SIG-M5 treated with dmso at 0.1 percent for 504 hours (cell line): ENCODE results near the gene KPNB1.

Experiments used
- DNase-seq: peaks from one replicate; lab custom pipeline; 2025; ENCODE audit not compliant: unreplicated experiment; lab: John Stamatoyannopoulos, UW

The KPNB1 gene

DNA sequence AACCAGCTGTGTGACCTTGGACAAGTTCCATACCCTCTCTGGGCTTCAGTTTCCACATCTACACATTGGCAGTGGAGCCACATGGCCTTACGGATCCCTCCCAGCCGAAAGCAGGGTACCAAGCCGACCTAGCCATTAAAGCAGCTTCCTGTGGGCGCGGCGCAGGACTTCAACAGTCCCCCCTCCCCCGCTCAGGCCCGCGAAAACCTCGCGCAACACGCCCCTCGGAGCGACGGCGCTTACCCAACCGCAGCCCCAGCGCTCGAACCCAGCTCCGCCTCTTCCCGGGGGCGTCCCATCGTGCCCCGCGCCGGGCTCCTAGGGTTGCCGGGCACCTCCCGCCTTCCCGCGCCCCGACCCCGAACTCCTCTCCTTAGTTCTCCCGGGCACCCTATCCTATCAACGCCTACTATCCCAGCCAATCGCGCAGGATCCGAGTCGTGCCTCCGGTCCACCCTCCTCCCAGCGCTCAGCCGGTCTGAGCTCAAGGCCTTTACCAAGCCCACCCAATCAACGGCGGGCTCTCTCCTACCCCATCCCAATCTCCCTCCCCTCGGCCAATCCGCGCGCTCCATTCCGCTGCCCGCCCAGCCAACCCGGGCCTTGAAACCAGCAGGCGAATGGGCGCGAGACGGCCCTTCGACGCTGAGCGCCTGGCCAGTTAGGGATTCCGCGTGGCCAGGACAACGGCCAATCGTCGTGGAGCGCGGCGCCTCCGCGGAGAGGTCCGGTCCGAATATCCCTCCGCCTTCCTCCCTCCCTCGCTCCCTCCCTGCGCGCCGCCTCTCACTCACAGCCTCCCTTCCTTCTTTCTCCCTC is at the start of gene KPNB1:
KPNB1 (plus strand) TSS at position 767 of the 819 bp plus-strand sequence. CDS start 326 bp downstream, outside the sequence.
- peak; percentile 99 for DNase-seq

DNA sequence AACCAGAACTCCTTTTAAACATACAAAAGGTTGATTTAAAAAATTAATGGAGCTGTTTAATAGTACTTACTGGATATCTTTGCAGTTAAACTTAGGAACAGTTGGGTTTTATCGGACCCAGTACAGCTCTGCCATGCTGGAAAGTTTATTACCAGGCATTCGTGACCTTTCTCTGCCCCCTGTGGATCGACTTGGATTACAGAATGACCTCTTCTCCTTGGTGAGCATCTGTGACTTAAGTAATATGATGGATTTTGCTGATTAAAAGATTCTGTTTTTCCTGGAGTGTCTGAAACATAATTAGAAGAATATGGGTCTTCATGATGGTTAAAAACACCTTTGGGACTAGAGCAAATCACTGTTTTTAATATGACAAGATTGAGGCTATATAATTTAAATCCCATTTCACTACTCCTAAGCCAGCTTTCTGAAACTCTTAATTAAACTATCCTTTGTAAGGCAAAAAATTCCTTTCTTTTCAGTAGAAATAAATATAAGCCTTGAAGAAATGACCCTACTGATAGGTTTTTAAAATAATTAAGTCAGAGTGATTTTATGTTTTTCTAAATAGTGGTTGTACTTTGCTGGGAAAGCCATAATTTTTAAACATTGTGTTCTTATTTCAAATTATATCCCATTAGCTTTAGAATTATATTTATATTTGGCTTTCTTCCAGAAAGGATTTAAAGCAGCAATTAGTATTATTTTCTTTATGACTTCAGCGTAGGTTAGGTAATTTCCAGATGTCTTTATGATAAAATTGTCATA is 45.7 kb upstream of the KPNB1 start:
- no peak for DNase-seq

- DNase-seq: no peak
Observed at GRCh38 chr17:47604598-47604927, 45.2 kb upstream of the KPNB1 start.

DNA sequence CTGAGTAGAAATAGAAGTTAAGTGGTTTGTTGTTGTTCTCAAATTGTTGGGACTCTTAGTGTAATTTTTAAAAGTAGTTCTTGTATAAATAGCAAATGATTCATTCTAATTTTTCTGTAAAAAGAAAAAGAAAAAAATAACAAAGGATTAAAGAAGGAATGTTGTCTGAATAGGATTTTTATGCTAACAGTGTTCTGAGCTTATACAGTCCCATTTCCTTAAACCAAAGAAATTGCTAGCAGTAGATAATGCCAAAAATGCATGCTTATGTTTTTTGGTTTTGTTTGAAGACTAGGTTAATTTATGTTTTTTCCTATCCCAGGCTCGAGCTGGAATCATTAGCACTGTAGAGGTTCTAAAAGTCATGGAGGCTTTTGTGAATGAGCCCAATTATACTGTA is 44.7 kb upstream of the KPNB1 start:
- no peak for DNase-seq

DNA sequence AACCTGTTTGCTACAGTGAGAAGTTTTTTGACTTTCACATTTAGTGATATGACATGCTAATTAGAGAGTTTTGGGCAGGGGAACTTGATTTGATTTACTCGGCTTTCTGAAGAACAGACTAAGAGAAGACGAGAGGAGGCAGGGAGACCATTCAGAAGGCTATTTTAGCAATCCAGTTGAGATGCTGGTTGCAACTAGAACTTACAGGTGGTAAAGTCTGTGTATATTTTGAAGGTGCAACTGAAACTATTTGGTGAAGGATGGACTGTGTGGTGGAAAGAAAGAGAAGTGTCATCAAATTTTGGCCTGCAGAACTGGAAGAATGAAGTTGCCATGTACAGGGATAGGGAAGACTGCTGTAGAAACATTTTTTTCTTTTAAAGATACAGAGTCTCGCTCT is 42.2 kb upstream of the KPNB1 start:
- no peak for DNase-seq

DNA sequence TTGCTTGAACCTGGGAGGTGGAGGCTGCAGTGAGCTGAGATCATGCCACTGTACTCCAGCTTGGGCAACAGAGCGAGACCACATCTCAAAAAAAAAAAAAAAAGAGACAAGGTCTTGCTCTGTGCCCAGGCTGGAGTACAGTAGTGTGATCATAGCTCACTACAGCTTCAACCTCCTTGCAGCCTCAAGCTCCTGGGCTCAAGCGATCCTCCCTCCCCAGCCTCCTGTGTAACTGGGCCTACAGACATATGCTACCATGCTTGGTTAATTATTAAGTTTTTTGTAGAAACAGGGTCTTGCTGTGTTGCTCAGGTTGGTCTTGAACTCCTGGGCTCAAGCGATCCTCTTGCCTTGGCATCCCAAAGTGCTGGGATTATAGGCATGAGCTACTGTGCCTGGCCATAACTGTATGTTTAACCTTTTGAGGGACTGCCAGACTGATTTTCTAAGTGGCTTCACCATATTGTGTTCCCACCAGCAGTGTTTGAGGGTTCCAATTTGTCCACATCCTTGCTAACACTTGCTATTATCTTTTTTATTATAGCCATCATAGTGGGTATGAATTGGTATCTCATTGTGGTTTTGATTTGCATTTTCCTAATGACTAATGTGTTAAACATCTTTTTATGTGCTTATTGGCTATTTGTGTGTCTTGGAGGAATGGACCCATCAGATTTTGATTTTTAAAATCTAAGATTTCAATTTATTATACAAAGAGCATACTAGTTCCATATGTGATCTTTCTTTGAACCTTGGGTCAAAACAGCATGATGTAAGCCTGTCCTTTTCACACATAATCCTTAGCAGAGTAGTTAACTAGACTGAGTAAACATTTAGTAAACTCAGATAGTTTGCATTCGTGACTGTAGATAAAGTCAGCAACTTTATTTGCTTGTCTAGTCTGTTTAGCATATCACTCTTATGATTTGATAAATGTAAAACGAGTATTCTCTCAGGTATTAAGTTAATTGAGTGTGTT is 38.1 kb upstream of the KPNB1 start:
- no peak for DNase-seq

GRCh38 chr17:47615766-47616424 is 33.8 kb upstream of the KPNB1 start:
- peak; percentile 48 for DNase-seq

DNA sequence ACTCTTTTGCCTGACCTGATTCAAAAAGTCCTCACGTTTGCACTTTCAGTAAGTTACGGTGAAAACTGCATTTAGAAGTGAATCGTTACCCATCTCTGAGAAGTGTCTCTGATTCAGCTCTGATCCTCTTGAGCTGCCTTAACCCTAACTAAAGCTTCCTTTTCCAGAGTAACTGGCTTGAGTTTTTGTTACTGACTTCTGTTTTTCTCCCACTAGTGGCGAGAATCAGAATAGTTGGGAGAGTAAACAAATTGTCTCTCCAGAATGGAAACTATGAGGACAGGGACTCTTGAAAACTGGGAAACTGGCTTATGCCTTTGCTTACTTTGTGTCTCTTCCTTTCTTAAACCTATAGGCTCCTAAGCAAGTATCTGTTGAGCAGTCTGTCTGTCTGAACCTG is 31.3 kb upstream of the KPNB1 start:
- peak; percentile 38 for DNase-seq

DNA sequence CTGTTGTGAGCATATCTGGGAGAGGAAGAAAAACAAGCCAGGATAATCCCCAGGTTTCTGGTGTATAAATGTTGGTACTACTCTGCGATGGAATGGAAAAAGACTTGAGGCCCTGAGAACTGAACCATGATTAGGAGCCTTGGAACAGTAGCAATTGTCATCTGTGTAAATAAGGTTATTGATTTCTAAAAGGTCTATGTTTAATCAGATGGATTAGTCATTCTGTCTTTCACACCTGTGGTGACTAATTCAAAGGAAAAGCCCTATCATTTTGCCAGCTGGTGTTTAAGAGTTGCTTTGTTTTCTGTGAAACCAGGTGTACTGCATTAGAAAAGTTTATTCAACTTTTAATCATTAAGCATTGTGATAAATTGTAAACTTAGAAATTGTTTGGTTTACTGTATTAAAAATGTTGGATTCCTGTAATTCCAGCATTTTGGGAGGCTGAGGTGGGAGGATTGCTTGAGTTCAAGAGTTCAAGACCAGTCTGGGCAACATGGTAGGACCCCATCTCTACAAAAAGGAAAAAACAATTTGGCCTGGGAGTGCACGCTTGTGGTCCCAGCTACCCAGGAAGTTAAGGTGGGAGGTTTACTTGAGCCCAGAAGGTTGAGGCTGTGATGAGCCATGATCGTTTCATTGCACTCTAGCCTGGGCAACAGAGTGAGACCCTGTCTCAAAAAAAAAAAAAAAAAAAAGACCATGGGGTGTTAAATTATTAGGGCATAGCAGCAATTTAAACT is 29.0 kb upstream of the KPNB1 start:
- no peak for DNase-seq

DNA sequence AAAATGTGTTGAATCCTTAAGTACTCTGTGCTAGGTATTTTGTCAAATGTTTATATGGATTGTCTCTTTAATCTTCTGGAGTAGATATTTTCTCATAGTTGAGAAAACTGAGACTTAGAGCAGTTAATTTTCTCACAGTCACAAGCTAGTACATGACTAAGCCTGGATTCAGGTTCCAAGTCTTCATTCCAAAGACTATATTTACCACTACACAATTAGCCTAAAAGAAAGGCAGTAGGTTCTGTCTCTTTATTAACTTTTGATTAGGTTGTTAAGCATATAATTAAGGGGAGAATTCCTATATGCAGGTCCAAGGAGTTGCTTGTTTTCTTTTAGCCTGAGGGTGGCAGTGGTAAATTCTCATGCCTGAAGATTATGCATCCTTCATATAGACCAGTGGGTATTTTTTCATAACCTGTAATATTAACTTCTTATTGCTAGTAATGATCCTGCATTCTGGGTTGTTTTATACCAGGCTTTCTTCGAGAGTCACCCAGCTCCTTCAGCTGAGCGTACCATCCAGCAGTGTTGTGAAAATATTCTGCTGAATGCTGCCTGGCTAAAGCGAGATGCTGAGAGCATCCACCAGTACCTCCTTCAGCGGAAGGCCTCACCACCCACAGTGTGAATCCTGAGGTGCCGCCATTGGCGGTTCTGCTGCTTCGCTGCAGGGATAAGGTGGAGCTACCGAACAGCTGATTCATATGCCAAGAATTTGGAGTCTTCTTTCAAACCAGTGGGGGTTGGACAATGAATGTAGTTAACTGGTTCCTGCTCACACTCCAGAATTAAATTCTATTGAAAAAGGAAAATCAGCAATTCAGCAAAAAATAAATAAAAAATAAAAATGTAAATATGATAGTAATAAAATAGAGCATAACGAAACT is 28.2 kb upstream of the KPNB1 start:
- peak; percentile 15 for DNase-seq

GRCh38 chr17:47622180-47622549 is 27.6 kb upstream of the KPNB1 start:
- no peak for DNase-seq

- no peak for DNase-seq
Observed at GRCh38 chr17:47624727-47625068, 25.0 kb upstream of the KPNB1 start.

DNA sequence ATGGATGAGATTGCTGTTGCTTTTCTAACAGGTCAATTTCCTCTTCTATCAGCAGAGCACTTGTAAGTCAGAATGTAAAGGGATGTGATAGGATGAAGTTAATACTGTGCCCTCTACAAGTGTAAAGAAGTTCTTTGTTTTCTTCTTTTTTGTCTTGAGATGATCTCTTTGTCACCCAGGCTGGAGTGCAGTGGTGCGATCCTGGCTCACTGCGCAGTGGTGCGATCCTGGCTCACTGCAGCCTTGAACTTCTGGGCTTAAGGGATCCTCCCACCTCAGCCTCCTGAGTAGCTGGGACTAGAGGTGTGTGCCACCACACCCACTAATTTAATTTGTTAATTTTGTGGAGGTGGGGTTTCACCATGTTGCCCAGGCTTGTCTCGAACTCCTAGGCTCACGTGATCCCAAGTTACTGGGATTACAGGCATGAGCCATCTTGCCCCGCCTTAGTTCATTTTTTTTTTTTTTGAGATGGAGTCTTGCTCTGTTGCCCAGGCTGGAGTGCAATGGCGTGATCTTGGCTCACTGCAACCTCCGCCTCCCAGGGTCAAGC is 21.6 kb upstream of the KPNB1 start:
- no peak for DNase-seq

DNA sequence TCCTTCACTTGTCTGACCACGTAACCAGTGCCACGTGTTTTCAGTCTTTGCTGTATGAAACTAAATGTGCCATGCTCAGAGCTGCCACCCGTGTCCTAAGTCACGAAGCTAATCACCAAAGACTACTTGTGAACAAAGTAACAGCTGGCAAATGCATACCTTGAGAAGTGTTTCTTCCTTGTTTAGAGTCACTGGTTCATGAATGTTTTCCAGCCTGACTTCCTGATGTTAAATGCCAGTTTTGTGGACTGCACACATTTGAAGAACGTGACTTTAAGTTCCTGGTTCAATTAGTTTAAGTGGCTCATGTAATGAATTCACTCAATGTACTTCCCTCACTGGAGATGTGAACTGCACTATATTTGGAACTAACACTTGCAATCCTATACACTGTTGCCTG is 19.9 kb upstream of the KPNB1 start:
- DNase-seq: no peak

DNA sequence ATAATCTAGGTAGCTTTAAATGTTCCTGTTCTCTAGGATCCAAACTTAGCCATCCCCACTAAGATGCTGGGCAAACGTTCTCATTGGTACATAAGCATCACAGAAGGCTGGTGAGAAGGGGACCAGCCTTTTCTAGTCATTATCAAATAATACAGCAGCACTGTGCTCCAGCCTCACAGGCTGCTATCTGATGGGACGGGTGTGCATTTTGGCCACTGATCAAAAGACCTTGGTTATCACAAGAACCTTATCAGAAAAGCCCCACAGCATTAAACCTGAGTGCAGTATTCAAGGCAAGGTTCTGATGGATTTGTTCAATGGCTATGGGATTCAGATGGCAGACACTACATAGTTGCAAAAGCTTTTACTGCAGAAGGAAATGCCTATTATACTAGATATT is 19.1 kb upstream of the KPNB1 start:
- no peak for DNase-seq

DNA sequence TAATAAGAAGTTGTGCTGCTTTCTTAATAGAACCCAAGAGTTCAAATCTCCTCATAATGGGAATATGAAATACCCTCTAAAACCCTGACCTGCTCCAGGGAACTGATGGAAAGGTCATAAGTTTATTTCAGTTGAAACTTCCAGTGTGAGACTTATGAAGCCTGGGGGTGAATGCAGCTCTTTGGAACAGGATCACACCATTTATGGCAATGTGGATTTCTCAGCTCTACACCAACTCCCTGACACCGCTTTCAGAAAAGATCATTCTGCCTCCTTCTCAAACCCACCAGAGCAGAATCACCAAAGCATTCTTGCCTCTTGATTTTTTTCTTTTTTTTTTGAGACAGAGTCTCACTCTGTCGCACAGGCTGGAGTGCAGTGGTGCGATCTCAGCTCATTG is 16.7 kb upstream of the KPNB1 start:
- DNase-seq: no peak

GRCh38 chr17:47633996-47634395 is 15.7 kb upstream of the KPNB1 start:
- DNase-seq: no peak

GRCh38 chr17:47634870-47635269 is 14.8 kb upstream of the KPNB1 start:
- no peak for DNase-seq

DNA sequence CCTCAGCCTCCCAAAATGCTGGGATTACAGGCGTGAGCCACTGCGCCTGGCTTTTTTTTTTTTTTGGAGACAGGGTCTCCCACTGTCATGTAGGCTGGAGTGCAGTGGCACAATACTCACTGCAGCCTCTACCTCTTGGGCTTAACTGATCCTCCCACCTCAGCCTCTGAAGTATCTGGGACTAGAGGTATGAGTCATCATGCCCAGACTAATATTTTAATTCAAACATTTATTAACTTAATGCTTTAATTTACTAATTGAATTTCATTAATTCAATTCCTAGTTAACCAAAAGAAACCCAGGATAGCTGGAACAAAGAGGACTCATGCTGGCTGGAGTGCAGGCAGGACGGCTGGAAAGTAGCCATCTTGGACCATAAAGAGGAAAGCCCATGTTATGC is 14.0 kb upstream of the KPNB1 start:
- no peak for DNase-seq
